WTC11 (cell line): Measurements from ENCODE around the gene TMTC2. TPM values are rescaled to one million over a fixed set of nuclear protein-coding genes. Genes with fewer than 3 reads are reported as not detected.

Experiments used
- ATAC-seq: fragments of 200-7000 bp; cut with Tn5 transposase; 2 replicates; pipeline ENCODE4 v1.10.0; 2021; ENCODE audit warnings: mild to moderate bottlenecking, moderate library complexity
- CTCF ChIA-PET: fragments of 300-600 bp; sonication (Branson Sonifier 250); formaldehyde crosslinking; loops from one replicate; lab custom pipeline; 2021; ENCODE audit warnings: antibody characterized with exemption; lab: Charles Lee
- POLR2A ChIA-PET: fragments of 350-600 bp; sonication (Branson Sonifier 250); formaldehyde crosslinking; loops from one replicate; lab custom pipeline; 2021; ENCODE audit warnings: antibody characterized with exemption; lab: Charles Lee
- DNase-seq: peaks from one replicate; pipeline ENCODE4 v3.0.0; 2021; ENCODE audit warnings: low spot score
- H3K27ac Mint-ChIP-seq: 2 replicates; pipeline ENCODE4 v1.8.0; 2021; ENCODE audit warnings: mixed read lengths
- H3K27me3 Mint-ChIP-seq: 2 replicates; pipeline ENCODE4 v1.8.0; 2021; ENCODE audit warnings: low read depth, mild to moderate bottlenecking, moderate library complexity, mixed read lengths
- H3K36me3 Mint-ChIP-seq: 2 replicates; pipeline ENCODE4 v1.8.0; 2021; ENCODE audit warnings: mixed read lengths
- H3K4me1 Mint-ChIP-seq: 2 replicates; pipeline ENCODE4 v1.8.0; 2022; ENCODE audit warnings: mixed read lengths
- H3K4me3 Mint-ChIP-seq: 2 replicates; pipeline ENCODE4 v1.8.0; 2021; ENCODE audit warnings: mild to moderate bottlenecking, moderate library complexity, mixed read lengths
- H3K9me3 Mint-ChIP-seq: 2 replicates; pipeline ENCODE4 v1.8.0; 2021; ENCODE audit warnings: mixed read lengths
- ATF1 ChIP-seq: sonication (generic); formaldehyde crosslinking; IDR thresholded peaks from 2 replicates; pipeline ENCODE4 v1.8.1; 2023; ENCODE audit warnings: mild to moderate bottlenecking, moderate library complexity, missing genetic modification reagents
- CREB1 ChIP-seq: sonication (generic); formaldehyde crosslinking; IDR thresholded peaks from 2 replicates; pipeline ENCODE4 v1.8.0; 2023; ENCODE audit warnings: mild to moderate bottlenecking, missing genetic modification reagents
- ELF4 ChIP-seq: sonication (generic); formaldehyde crosslinking; IDR thresholded peaks from 2 replicates; pipeline ENCODE4 v1.8.1; 2022; ENCODE audit warnings: low read depth, mild to moderate bottlenecking, moderate library complexity, missing genetic modification reagents
- JUN ChIP-seq: sonication (generic); formaldehyde crosslinking; IDR thresholded peaks from 2 replicates; pipeline ENCODE4 v1.8.0; 2023; ENCODE audit warnings: mild to moderate bottlenecking, missing genetic modification reagents
- NFE2L1 ChIP-seq: sonication (generic); formaldehyde crosslinking; IDR thresholded peaks from 2 replicates; pipeline ENCODE4 v1.8.1; 2023; ENCODE audit warnings: missing genetic modification reagents
- NFYB ChIP-seq: sonication (generic); formaldehyde crosslinking; conservative IDR thresholded peaks from 2 replicates; pipeline ENCODE4 v1.8.0; 2022; ENCODE audit warnings: low read depth, missing genetic modification reagents
- SOX15 ChIP-seq: fragments of 250-450 bp; sonication (Bioruptor Pico); IDR thresholded peaks from 2 replicates; pipeline ENCODE4 v1.9.0; 2021; ENCODE audit warnings: mild to moderate bottlenecking
- SP1 ChIP-seq: sonication (generic); formaldehyde crosslinking; conservative IDR thresholded peaks from 2 replicates; pipeline ENCODE4 v1.8.1; 2022; ENCODE audit warnings: missing genetic modification reagents
- ZBTB21 ChIP-seq: sonication (generic); formaldehyde crosslinking; IDR thresholded peaks from 2 replicates; pipeline ENCODE4 v1.8.1; 2023; ENCODE audit warnings: mild to moderate bottlenecking, missing genetic modification reagents, borderline replicate concordance
- ZNF317 ChIP-seq: sonication (generic); formaldehyde crosslinking; IDR thresholded peaks from 2 replicates; pipeline ENCODE4 v1.8.1; 2023; ENCODE audit warnings: low read depth, mild to moderate bottlenecking, moderate library complexity, missing genetic modification reagents, borderline replicate concordance
- ZNF416 ChIP-seq: fragments of 250-450 bp; sonication (Bioruptor Pico); IDR thresholded peaks from 2 replicates; pipeline ENCODE4 v1.9.0; 2021; ENCODE audit warnings: mild to moderate bottlenecking, inconsistent platforms
- total RNA-seq: library from RNA; stranded (reverse); gene quantifications from 3 replicates; pipeline ENCODE4 v1.2.3, GENCODE V29; 2021
- TF ChIP-seq, protein P1 (sequence below): sonication (generic); formaldehyde crosslinking; IDR thresholded peaks from 2 replicates; pipeline ENCODE4 v1.8.0; 2023; ENCODE audit warnings: mild to moderate bottlenecking, missing genetic modification reagents
- TF ChIP-seq, protein P2 (sequence below): sonication (generic); formaldehyde crosslinking; IDR thresholded peaks from 2 replicates; pipeline ENCODE4 v1.8.1; 2023; ENCODE audit warnings: mild to moderate bottlenecking, missing genetic modification reagents, borderline replicate concordance
- TF ChIP-seq, protein P3 (sequence below): fragments of 250-450 bp; sonication (Bioruptor Pico); conservative IDR thresholded peaks from 2 replicates; pipeline ENCODE4 v1.9.0; 2021; ENCODE audit warnings: mild to moderate bottlenecking
- TF ChIP-seq, protein P4 (sequence below): sonication (generic); formaldehyde crosslinking; IDR thresholded peaks from 2 replicates; pipeline ENCODE4 v1.8.0; 2022; ENCODE audit warnings: mild to moderate bottlenecking, missing genetic modification reagents
- TF ChIP-seq, protein P5 (sequence below): fragments of 250-450 bp; sonication (Bioruptor Pico); IDR thresholded peaks from 2 replicates; pipeline ENCODE4 v2.1.2; 2022; ENCODE audit warnings: mild to moderate bottlenecking, moderate library complexity
- TF ChIP-seq, protein P6 (sequence below): sonication (generic); formaldehyde crosslinking; IDR thresholded peaks from 2 replicates; pipeline ENCODE4 v1.8.1; 2023; ENCODE audit warnings: mild to moderate bottlenecking, missing genetic modification reagents, moderate library complexity

TMTC2 gene
- total RNA-seq, 1 experiment from 2014 or later, result 6.4 TPM

DNA sequence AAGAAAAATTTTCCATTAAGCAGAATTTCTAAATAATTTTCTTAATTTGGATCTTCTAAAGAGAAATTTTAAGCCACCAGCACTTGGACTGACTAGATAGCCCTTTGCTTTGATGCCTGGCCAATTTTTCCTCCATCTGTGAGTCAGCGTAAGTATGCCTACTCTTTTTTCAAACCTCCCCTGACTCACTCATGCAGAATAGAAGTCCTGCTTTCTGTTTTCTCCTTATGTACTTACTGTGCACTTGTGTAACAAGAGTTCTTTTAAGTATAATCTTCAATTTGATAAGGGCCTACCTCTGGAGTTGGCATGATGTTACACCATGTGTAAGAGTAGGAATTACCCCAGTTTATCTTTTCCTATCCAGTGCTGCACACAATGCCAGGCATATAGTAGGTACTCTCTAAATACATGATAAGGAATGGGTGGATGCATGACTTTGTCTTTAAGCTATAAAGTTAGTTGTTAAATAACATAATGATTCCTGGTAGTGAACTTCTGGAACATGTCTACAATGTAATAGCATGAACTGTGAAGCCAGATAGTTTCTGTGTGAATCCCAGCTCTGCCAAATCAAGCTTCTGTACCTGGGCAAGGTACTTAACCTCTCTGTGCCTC lies 329.6 kb downstream of the TMTC2 start:
- CTCF ChIA-PET, result interaction anchor here (0.8 to 0.9 kb wide), 2 partner anchors 331 to 812 kb away, joined by 3 to 4 read pairs; no protein-coding TSS in a partner anchor
- peaks cover 7% of the 10 kb centered on the region for H3K9me3 Mint-ChIP-seq
- H3K4me1 Mint-ChIP-seq, result no peaks in the 10 kb centered on the region
- TF ChIP-seq ZNF416 (CRISPR knock-in tag), result no peak
- TF ChIP-seq, protein P1, sequence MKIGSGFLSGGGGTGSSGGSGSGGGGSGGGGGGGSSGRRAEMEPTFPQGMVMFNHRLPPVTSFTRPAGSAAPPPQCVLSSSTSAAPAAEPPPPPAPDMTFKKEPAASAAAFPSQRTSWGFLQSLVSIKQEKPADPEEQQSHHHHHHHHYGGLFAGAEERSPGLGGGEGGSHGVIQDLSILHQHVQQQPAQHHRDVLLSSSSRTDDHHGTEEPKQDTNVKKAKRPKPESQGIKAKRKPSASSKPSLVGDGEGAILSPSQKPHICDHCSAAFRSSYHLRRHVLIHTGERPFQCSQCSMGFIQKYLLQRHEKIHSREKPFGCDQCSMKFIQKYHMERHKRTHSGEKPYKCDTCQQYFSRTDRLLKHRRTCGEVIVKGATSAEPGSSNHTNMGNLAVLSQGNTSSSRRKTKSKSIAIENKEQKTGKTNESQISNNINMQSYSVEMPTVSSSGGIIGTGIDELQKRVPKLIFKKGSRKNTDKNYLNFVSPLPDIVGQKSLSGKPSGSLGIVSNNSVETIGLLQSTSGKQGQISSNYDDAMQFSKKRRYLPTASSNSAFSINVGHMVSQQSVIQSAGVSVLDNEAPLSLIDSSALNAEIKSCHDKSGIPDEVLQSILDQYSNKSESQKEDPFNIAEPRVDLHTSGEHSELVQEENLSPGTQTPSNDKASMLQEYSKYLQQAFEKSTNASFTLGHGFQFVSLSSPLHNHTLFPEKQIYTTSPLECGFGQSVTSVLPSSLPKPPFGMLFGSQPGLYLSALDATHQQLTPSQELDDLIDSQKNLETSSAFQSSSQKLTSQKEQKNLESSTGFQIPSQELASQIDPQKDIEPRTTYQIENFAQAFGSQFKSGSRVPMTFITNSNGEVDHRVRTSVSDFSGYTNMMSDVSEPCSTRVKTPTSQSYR, result no peak
- TF ChIP-seq, protein P2, sequence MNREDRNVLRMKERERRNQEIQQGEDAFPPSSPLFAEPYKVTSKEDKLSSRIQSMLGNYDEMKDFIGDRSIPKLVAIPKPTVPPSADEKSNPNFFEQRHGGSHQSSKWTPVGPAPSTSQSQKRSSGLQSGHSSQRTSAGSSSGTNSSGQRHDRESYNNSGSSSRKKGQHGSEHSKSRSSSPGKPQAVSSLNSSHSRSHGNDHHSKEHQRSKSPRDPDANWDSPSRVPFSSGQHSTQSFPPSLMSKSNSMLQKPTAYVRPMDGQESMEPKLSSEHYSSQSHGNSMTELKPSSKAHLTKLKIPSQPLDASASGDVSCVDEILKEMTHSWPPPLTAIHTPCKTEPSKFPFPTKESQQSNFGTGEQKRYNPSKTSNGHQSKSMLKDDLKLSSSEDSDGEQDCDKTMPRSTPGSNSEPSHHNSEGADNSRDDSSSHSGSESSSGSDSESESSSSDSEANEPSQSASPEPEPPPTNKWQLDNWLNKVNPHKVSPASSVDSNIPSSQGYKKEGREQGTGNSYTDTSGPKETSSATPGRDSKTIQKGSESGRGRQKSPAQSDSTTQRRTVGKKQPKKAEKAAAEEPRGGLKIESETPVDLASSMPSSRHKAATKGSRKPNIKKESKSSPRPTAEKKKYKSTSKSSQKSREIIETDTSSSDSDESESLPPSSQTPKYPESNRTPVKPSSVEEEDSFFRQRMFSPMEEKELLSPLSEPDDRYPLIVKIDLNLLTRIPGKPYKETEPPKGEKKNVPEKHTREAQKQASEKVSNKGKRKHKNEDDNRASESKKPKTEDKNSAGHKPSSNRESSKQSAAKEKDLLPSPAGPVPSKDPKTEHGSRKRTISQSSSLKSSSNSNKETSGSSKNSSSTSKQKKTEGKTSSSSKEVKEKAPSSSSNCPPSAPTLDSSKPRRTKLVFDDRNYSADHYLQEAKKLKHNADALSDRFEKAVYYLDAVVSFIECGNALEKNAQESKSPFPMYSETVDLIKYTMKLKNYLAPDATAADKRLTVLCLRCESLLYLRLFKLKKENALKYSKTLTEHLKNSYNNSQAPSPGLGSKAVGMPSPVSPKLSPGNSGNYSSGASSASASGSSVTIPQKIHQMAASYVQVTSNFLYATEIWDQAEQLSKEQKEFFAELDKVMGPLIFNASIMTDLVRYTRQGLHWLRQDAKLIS (CRISPR knock-in tag), result no peak
- no peak for TF ChIP-seq SP1 (CRISPR knock-in tag)
- no peak for TF ChIP-seq ZBTB21
- TF ChIP-seq ELF4 (CRISPR knock-in tag), result no peak
- no peak for TF ChIP-seq JUN (CRISPR knock-in tag)
- no peak for TF ChIP-seq CREB1
- TF ChIP-seq, protein P3, sequence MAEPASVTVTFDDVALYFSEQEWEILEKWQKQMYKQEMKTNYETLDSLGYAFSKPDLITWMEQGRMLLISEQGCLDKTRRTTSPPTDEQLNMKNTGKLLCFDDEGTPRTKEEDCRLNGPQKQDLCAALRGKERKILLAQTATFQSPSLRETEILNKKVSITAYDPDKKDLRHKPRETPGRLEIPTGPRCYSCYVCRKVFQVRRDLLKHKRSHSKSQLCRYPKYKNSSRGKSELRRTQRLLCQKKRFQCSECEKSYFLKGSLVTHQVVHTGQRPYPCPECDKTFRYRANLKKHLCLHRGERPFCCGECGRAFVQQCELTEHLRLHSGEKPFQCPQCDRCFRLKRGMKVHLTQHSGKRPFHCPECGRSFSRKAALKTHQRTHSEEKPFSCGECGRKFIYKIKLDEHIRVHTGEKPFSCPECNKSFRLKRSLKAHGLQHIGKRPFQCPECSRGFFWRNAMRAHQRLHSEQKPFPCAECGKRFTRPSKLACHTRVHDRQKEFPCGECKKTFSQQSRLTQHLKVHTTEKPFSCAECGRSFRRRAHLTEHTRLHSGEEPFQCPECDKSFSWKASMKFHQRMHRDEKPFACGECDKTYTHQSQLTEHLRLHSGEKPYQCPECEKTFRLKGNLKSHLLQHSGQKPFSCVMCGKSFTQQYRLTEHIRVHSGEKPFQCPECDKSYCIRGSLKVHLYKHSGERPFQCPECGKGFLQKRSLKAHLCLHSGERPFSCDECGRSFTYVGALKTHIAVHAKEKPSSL, result no peak
- TF ChIP-seq, protein P4, sequence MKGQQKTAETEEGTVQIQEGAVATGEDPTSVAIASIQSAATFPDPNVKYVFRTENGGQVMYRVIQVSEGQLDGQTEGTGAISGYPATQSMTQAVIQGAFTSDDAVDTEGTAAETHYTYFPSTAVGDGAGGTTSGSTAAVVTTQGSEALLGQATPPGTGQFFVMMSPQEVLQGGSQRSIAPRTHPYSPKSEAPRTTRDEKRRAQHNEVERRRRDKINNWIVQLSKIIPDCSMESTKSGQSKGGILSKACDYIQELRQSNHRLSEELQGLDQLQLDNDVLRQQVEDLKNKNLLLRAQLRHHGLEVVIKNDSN (CRISPR knock-in tag), result no peak
- no peak for TF ChIP-seq NFE2L1 (CRISPR knock-in tag)
- no peak for DNase-seq
- H3K27me3 Mint-ChIP-seq, result no peaks in the 10 kb centered on the region
- ATAC-seq, result no peak
- H3K27ac Mint-ChIP-seq, result no peak overlapping the region
- H3K4me3 Mint-ChIP-seq, result no peak overlapping the region
- peaks cover 4% of the 10 kb centered on the region for H3K36me3 Mint-ChIP-seq
- POLR2A ChIA-PET, result no interaction called here

DNA sequence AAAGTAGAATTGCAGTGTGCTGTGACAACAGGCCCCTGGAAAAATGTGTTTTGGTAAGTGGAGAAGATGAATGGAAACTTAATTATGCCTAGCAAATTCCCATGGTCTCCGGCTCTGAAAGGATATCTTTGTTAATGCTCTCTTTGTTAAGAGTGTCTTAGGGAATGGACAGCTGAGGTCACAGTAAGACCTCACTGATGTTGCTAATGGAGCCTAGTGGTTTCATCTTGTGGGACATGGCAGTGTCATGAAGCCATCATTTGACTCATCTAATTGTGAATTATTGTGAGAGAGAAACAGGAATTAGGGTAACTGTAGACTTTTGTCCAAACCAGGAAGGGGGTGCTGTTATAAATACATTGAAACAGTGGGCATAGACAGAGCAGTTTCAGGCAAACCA lies 330.3 kb downstream of the TMTC2 start:
- Mint-ChIP-seq H3K4me3 (no peak overlapping the region), H3K27ac (no peak overlapping the region), H3K27me3 (no peaks in the 10 kb centered on the region), H3K9me3 (peaks cover under 1% of the 10 kb centered on the region; the same call in 1 of the 2 replicates), H3K4me1 (peaks cover under 1% of the 10 kb centered on the region; the same call in 1 of the 2 replicates), H3K36me3 (no peaks in the 10 kb centered on the region)
- no peak for TF ChIP-seq NFYB
- CTCF ChIA-PET, result interaction anchor here (0.8 to 0.9 kb wide), 2 partner anchors 331 to 811 kb away, joined by 3 to 4 read pairs; no protein-coding TSS in a partner anchor
- ATAC-seq (no peak), DNase-seq (no peak)
- POLR2A ChIA-PET, result no interaction called here

DNA sequence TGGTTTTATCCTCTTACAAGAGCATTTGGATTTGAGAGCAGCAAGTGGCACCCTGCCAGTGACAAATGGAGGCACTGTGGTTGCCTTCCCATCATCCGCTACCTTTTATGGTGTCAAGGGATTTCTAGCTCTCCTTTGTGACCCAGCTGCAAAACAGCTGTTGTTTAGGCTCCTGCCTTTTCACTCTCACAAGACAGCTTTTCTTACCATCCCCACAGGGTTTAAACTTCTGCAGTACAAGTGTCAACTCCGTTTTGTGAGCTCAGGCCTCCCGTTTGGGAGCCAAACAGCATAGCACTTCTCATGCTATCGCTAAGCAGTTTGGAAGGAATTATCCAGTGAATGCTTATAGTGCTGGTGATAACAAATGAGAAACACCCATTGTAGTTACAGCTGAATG lies 331.4 kb downstream of the TMTC2 start:
- ChIA-PET POLR2A (no interaction called here), CTCF (interaction anchor here (1.0 kb wide), 1 partner anchor 13 kb away, joined by 3 read pairs; no protein-coding TSS in a partner anchor)
- Mint-ChIP-seq H3K4me3 (no peak overlapping the region), H3K36me3 (no peaks in the 10 kb centered on the region), H3K9me3 (no peaks in the 10 kb centered on the region), H3K4me1 (peaks cover 6% of the 10 kb centered on the region; the same call in 1 of the 2 replicates), H3K27me3 (no peaks in the 10 kb centered on the region), H3K27ac (no peak overlapping the region)
- DNase-seq (no peak), ATAC-seq (no peak)
- TF ChIP-seq, protein P5, sequence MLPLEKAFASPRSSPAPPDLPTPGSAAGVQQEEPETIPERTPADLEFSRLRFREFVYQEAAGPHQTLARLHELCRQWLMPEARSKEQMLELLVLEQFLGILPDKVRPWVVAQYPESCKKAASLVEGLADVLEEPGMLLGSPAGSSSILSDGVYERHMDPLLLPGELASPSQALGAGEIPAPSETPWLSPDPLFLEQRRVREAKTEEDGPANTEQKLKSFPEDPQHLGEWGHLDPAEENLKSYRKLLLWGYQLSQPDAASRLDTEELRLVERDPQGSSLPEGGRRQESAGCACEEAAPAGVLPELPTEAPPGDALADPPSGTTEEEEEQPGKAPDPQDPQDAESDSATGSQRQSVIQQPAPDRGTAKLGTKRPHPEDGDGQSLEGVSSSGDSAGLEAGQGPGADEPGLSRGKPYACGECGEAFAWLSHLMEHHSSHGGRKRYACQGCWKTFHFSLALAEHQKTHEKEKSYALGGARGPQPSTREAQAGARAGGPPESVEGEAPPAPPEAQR (CRISPR knock-in tag), result no peak
- TF ChIP-seq SOX15 (CRISPR knock-in tag) (no peak), ATF1 (no peak), ZNF317 (CRISPR knock-in tag) (no peak), ELF4 (CRISPR knock-in tag) (no peak)
- TF ChIP-seq, protein P6, sequence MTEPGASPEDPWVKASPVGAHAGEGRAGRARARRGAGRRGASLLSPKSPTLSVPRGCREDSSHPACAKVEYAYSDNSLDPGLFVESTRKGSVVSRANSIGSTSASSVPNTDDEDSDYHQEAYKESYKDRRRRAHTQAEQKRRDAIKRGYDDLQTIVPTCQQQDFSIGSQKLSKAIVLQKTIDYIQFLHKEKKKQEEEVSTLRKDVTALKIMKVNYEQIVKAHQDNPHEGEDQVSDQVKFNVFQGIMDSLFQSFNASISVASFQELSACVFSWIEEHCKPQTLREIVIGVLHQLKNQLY (CRISPR knock-in tag), result no peak
